ENCODE measurements around the gene ACTR1A. TPM values are rescaled to one million over a fixed set of nuclear protein-coding genes. Genes with fewer than 3 reads are reported as not detected.

The ACTR1A gene
- total and polyA plus RNA-seq, 2 donors (not counting 1 experiment from before 2014, with no cell fraction given) = 38.3 to 58.3 TPM

DNA sequence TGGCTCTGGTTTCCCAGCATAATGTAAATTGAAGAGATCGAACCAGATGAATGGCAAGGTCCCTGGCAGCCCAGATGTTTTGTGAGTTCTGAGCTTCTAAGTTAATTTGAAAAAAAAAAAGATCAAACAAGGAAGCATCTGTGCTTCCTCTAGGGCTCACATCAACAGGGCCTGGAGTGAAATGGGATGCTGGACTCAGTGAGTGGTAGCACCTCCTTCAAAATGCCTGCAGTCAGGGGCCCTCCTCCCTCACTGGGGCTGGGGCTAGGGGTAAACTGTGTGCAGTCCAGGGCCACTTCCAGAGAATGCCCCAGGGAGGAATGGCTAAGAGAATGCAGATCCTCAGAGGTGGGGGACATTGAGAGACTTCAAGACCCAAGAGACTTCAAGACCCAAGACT is 64.1 kb downstream of the ACTR1A start:
- no peak overlapping the region for H2AFZ ChIP-seq (ENCODE audit: insufficient read depth, low read depth, low read length, poor library complexity, severe bottlenecking)
- CTCF ChIA-PET = no interaction called here
- no peak overlapping the region for H3K4me3 ChIP-seq (ENCODE audit: control extremely low read depth in 1 of 5, extremely low read depth in 1 of 5, insufficient read depth in 1 of 5, low read depth in 2 of 5, low read length in 4 of 5)
- H3K79me2 ChIP-seq (ENCODE audit: control insufficient read depth, insufficient read depth, low read length) = no peaks in the 10 kb centered on the region
- POLR2A ChIA-PET = no interaction called here
- no peaks in the 10 kb centered on the region for H3K36me3 ChIP-seq (replicated peaks in 1 of 2; ENCODE audit: control extremely low read depth in 1 of 2, control insufficient read depth in 1 of 2, extremely low read depth in 1 of 2, insufficient read depth in 2 of 2, low read length in 1 of 2)
- no peak overlapping the region for H3K4me2 ChIP-seq (replicated peaks; ENCODE audit: low read depth, low read length, poor library complexity, severe bottlenecking)
- no peak overlapping the region for H3K9ac ChIP-seq (ENCODE audit: low read length)
- no peaks in the 10 kb centered on the region for H3K9me3 Mint-ChIP-seq (ENCODE audit: insufficient read depth)
- peaks cover 24% of the 10 kb centered on the region for H3K4me1 Mint-ChIP-seq
- H3K4me1 ChIP-seq (ENCODE audit: control insufficient read depth in 2 of 2, insufficient read depth in 2 of 2, low read length in 2 of 2) = peaks cover 14 to 28% of the 10 kb centered on the region in 2 donors
- no peaks in the 10 kb centered on the region for H4K20me1 ChIP-seq (ENCODE audit: control insufficient read depth, insufficient read depth, low read length, poor library complexity, severe bottlenecking)
- no peak overlapping the region for H3K27ac Mint-ChIP-seq
- no peak overlapping the region for H3K27ac ChIP-seq (ENCODE audit: low read length in 2 of 2)
- no peaks in the 10 kb centered on the region for H3K27me3 Mint-ChIP-seq
- ATAC-seq (ENCODE audit: low read depth) (no peak), DNase-seq (no peak)
- H3K4me3 Mint-ChIP-seq = no peak overlapping the region
- no peak for TF ChIP-seq EZH2 (IDR thresholded peaks at IDR 0.05; ENCODE audit: borderline replicate concordance, insufficient read depth, low read depth, low read length, poor library complexity, severe bottlenecking)
- TF ChIP-seq, protein P1, sequence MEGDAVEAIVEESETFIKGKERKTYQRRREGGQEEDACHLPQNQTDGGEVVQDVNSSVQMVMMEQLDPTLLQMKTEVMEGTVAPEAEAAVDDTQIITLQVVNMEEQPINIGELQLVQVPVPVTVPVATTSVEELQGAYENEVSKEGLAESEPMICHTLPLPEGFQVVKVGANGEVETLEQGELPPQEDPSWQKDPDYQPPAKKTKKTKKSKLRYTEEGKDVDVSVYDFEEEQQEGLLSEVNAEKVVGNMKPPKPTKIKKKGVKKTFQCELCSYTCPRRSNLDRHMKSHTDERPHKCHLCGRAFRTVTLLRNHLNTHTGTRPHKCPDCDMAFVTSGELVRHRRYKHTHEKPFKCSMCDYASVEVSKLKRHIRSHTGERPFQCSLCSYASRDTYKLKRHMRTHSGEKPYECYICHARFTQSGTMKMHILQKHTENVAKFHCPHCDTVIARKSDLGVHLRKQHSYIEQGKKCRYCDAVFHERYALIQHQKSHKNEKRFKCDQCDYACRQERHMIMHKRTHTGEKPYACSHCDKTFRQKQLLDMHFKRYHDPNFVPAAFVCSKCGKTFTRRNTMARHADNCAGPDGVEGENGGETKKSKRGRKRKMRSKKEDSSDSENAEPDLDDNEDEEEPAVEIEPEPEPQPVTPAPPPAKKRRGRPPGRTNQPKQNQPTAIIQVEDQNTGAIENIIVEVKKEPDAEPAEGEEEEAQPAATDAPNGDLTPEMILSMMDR (IDR thresholded peaks at IDR 0.05) = no peak
- WGBS (ENCODE audit: insufficient coverage) = 20% methylated on average over 1 of the region's 1 CpG
- H3K9me3 ChIP-seq (ENCODE audit: control extremely low read depth in 1 of 3, control insufficient read depth in 2 of 3, insufficient read depth in 1 of 3, low read length in 2 of 3) = no peaks in the 10 kb centered on the region
- intact Hi-C loops (cut with micrococcal nuclease) = no loop called here
- H3K27me3 ChIP-seq (replicated peaks in 1 of 4; ENCODE audit: control extremely low read depth in 1 of 4, control insufficient read depth in 3 of 4, insufficient read depth in 4 of 4, low read length in 3 of 4) = no peaks in the 10 kb centered on the region

DNA sequence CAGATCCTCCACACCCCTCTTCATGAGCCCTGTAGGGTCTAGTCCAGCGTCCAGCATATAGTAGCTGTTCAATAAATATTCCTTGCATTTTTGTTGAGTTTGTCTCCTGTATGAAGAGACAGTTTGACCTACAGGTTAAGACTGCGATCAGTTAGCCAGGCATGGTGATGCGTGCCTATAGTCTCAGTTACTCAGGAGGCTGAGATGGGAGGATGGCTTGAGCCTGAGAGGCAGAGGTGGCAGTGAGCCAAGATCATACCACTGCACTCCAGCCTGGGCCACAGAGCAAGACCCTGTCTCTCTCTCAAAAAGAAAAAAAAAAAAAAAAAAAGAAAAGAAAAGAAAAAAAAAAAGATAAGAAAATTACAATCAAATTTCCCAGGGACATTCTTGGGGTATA is 65.0 kb downstream of the ACTR1A start:
- no peaks in the 10 kb centered on the region for H3K27me3 ChIP-seq (replicated peaks in 1 of 4; ENCODE audit: control extremely low read depth in 1 of 4, control insufficient read depth in 3 of 4, insufficient read depth in 4 of 4, low read length in 3 of 4)
- ChIA-PET CTCF (interaction anchor here (0.6 kb wide), 1 partner anchor 11 kb away, joined by 4 read pairs; no protein-coding TSS in a partner anchor), POLR2A (no interaction called here)
- H3K79me2 ChIP-seq (ENCODE audit: control insufficient read depth, insufficient read depth, low read length) = no peaks in the 10 kb centered on the region
- no peak overlapping the region for H2AFZ ChIP-seq (ENCODE audit: insufficient read depth, low read depth, low read length, poor library complexity, severe bottlenecking)
- no peak overlapping the region for H3K4me3 ChIP-seq (ENCODE audit: control extremely low read depth in 1 of 5, extremely low read depth in 1 of 5, insufficient read depth in 1 of 5, low read depth in 2 of 5, low read length in 4 of 5)
- H3K27ac ChIP-seq (ENCODE audit: low read length in 2 of 2) = no peak overlapping the region
- H3K4me2 ChIP-seq (replicated peaks; ENCODE audit: low read depth, low read length, poor library complexity, severe bottlenecking) = no peak overlapping the region
- H3K36me3 ChIP-seq (replicated peaks in 1 of 2; ENCODE audit: control extremely low read depth in 1 of 2, control insufficient read depth in 1 of 2, extremely low read depth in 1 of 2, insufficient read depth in 2 of 2, low read length in 1 of 2) = no peaks in the 10 kb centered on the region
- H3K9ac ChIP-seq (ENCODE audit: low read length) = no peak overlapping the region
- ATAC-seq (ENCODE audit: low read depth) = no peak
- Mint-ChIP-seq H3K9me3 (ENCODE audit: insufficient read depth) (no peaks in the 10 kb centered on the region), H3K4me3 (no peak overlapping the region), H3K4me1 (peaks cover 29% of the 10 kb centered on the region), H3K27ac (no peak overlapping the region), H3K27me3 (no peaks in the 10 kb centered on the region)
- no peak for DNase-seq
- no peaks in the 10 kb centered on the region for H3K9me3 ChIP-seq (ENCODE audit: control extremely low read depth in 1 of 3, control insufficient read depth in 2 of 3, insufficient read depth in 1 of 3, low read length in 2 of 3)
- TF ChIP-seq EZH2 (IDR thresholded peaks at IDR 0.05; ENCODE audit: borderline replicate concordance, insufficient read depth, low read depth, low read length, poor library complexity, severe bottlenecking) = no peak
- TF ChIP-seq, protein P1 (IDR thresholded peaks at IDR 0.05) = no peak
- intact Hi-C loops (cut with micrococcal nuclease) = no loop called here
- 100% methylated on average over 2 of the region's 3 CpGs for WGBS (ENCODE audit: insufficient coverage)
- peaks cover 19 to 33% of the 10 kb centered on the region in 2 donors for H3K4me1 ChIP-seq (ENCODE audit: control insufficient read depth in 2 of 2, insufficient read depth in 2 of 2, low read length in 2 of 2)
- H4K20me1 ChIP-seq (ENCODE audit: control insufficient read depth, insufficient read depth, low read length, poor library complexity, severe bottlenecking) = no peaks in the 10 kb centered on the region
